Lung (tissue), 13 donors: ENCODE data around the gene AASS. TPM values are rescaled to one million over a fixed set of nuclear protein-coding genes. Genes with fewer than 3 reads are reported as not detected.

Experiments
- ATAC-seq: fragments of 200-7000 bp; cut with Tn5 transposase; one replicate; pipeline ENCODE4 v1.9.1; 2020; ENCODE audit warnings: moderate number of reproducible peaks; ENCODE audit not compliant: insufficient read depth, low FRiP score
- DNase-seq, 3 donors: peaks; one replicate each; pipeline ENCODE4 v3.0.0-alpha.2; 2013 to 2017
- H3K27ac ChIP-seq, 2 donors: one replicate each; pipeline ENCODE4 v1.5.1; 2013; ENCODE audit warnings: mild to moderate bottlenecking in 2 of 2, moderate library complexity in 2 of 2, control low read depth in 1 of 2, inconsistent platforms in 1 of 2, low read depth in 1 of 2, low read length in 1 of 2
- H3K27me3 ChIP-seq, 3 donors: one replicate each; pipeline ENCODE4 v1.5.1; 2013; ENCODE audit warnings: low read length in 2 of 3; ENCODE audit not compliant: control insufficient read depth in 3 of 3, insufficient read depth in 3 of 3
- H3K36me3 ChIP-seq, 4 donors: one replicate each; pipeline ENCODE4 v1.5.1; 2013; ENCODE audit warnings: low read length in 4 of 4, mild to moderate bottlenecking in 1 of 4, moderate library complexity in 1 of 4; ENCODE audit not compliant: control insufficient read depth in 4 of 4, insufficient read depth in 4 of 4
- H3K4me1 ChIP-seq, 5 donors: one replicate each; pipeline ENCODE4 v1.5.1; 2013; ENCODE audit warnings: low read length in 5 of 5, mild to moderate bottlenecking in 2 of 5, moderate library complexity in 1 of 5; ENCODE audit not compliant: control insufficient read depth in 5 of 5, insufficient read depth in 5 of 5
- H3K4me3 ChIP-seq: one replicate; pipeline ENCODE4 v1.5.1; 2013; ENCODE audit warnings: mild to moderate bottlenecking, control low read depth, moderate library complexity
- H3K9ac ChIP-seq, 2 donors: one replicate each; pipeline ENCODE4 v1.5.1; 2013; ENCODE audit warnings: low read length in 2 of 2, control low read depth in 1 of 2; ENCODE audit not compliant: insufficient read depth in 1 of 2
- H3K9me3 ChIP-seq, 4 donors: one replicate each; pipeline ENCODE4 v1.5.1; 2013; ENCODE audit warnings: low read length in 3 of 4, mild to moderate bottlenecking in 1 of 4, moderate library complexity in 1 of 4; ENCODE audit not compliant: control insufficient read depth in 4 of 4, insufficient read depth in 3 of 4
- CTCF ChIP-seq: IDR thresholded peaks from 2 replicates; pipeline ENCODE4 v1.5.1; 2012; ENCODE audit warnings: mild to moderate bottlenecking; ENCODE audit errors: control extremely low read depth, extremely low read depth
- WGBS, 2 donors: extraction: QIAGEN DNeasy Blood & Tissue Kit; methylation state at CpG; one replicate each; pipeline ENCODE4 v1.1.7; 2013; 5-methylcytosine and 5-hydroxymethylcytosine counted together
- polyA plus RNA-seq, 2 donors: library from polyadenylated mRNA; stranded (reverse); fragments of 200-250 nt; gene quantifications; one replicate each; pipeline ENCODE4 v1.2.1, GENCODE V29; 2013
- small RNA-seq: library from RNA; depleted of rRNA; stranded (forward); fragments of <200 nt; gene quantifications from one replicate; pipeline ENCODE3, GENCODE V24; 2014; ENCODE audit warnings: low replicate concordance
- total RNA-seq, 2 donors: library from RNA; depleted of rRNA in 1 of 2; stranded (reverse); fragments of >200 nt in 1 of 2; gene quantifications; one replicate each; pipeline ENCODE4 v1.2.1, GENCODE V29; 2014 to 2021
- donor health status: control.
- donor health status: control.
- donor health status: Bipolar disorder and iron deficiency.
- donor health status: healthy.
- donor health status: DM: yes; HTN: yes; CAD: no.

The AASS gene
- total and polyA plus RNA-seq, 4 donors = 11.6 to 98.4 (median 25.3) TPM

GRCh38 chr7:122033641-122034040, 110.4 kb downstream of the AASS start:
- ATAC-seq (no peak), DNase-seq (no peak)
- Histone ChIP-seq H3K4me3 (no peak overlapping the region), H3K4me1 (no peaks in the 10 kb centered on the region), H3K27me3 (no peaks in the 10 kb centered on the region), H3K9me3 (no peaks in the 10 kb centered on the region), H3K36me3 (no peaks in the 10 kb centered on the region), H3K27ac (no peak overlapping the region), H3K9ac (no peak overlapping the region)
- no peak for TF ChIP-seq CTCF
- 83 to 87% methylated on average over 1 of the region's 1 CpG for WGBS, 2 donors

GRCh38 chr7:122027058-122027457, 117.0 kb downstream of the AASS start:
- H3K27me3 ChIP-seq = no peaks in the 10 kb centered on the region
- H3K9ac ChIP-seq = no peak overlapping the region
- no peak overlapping the region for H3K27ac ChIP-seq
- DNase-seq = no peak
- H3K4me1 ChIP-seq = no peaks in the 10 kb centered on the region
- H3K4me3 ChIP-seq = no peak overlapping the region
- no peak for ATAC-seq
- no peaks in the 10 kb centered on the region for H3K9me3 ChIP-seq
- no peak for TF ChIP-seq CTCF
- no peaks in the 10 kb centered on the region for H3K36me3 ChIP-seq
- WGBS, 2 donors = 91 to 96% methylated on average over 2 of the region's 2 CpGs

Small RNA genes lying within 50 kb of the gene (small RNA-seq; reads per million reads assigned to genes)
- not detected for gene RNU7-154P

Other genes starting within 250 kb of the AASS start
- gene FEZF1, start 160.5 kb upstream of the AASS start, total RNA-seq = under 1 TPM in 1 of 2 donors, not detected in 1; 0.18 TPM
- gene FEZF1, start 160.5 kb upstream of the AASS start, polyA plus RNA-seq = under 1 TPM in 1 of 2 donors, not detected in 1; 0.04 TPM